ENCODE results near the gene SMIM45.
A peak's percentile ranks its signal among the peaks of the same experiment; 100 is the strongest.

SMIM45 gene

GRCh38 chr22:41946629-41947423 is 5.1 kb upstream of the SMIM45 start, which contains the start of gene CENPM:
TSS of gene CENPM (minus strand) at chr22:41947152. CDS start at chr22:41947076, 76 bp downstream.
- Histone ChIP-seq H3K27me3 (ENCODE audit: control insufficient read depth in 2 of 2, insufficient read depth in 2 of 2, low read length in 2 of 2) (no peaks in the 10 kb centered on the region), H2AFZ (ENCODE audit: insufficient read depth, low read depth, low read length, poor library complexity, severe bottlenecking) (peak within 1 kb of the TSS; percentile 92), H3K27ac (ENCODE audit: low read depth in 1 of 2, low read length in 2 of 2) (peak within 1 kb of the TSS in 1 of 2 donors; percentile 52), H3K4me3 (replicated peaks in 1 of 3; ENCODE audit: low read depth in 2 of 3, low read length in 3 of 3) (peak within 1 kb of the TSS; percentile 57 to 96 (median 60)), H4K20me1 (ENCODE audit: insufficient read depth, low read length) (no peaks in the 10 kb centered on the region), H3K36me3 (replicated peaks in 1 of 2; ENCODE audit: control insufficient read depth in 1 of 2, insufficient read depth in 2 of 2, low read length in 2 of 2) (no peaks in the 10 kb centered on the region), H3K4me2 (replicated peaks; ENCODE audit: extremely low read depth, low read length, poor library complexity, severe bottlenecking) (peak within 1 kb of the TSS; percentile 99), H3K9ac (ENCODE audit: insufficient read depth, low read length, poor library complexity, severe bottlenecking) (peak within 1 kb of the TSS; percentile 55), H3K9me3 (replicated peaks in 1 of 2; ENCODE audit: control insufficient read depth in 1 of 2, insufficient read depth in 1 of 2, low read length in 2 of 2) (no peaks in the 10 kb centered on the region), H3K4me1 (ENCODE audit: control insufficient read depth in 1 of 2, insufficient read depth in 2 of 2, low read length in 2 of 2) (peaks cover 22 to 27% of the 10 kb centered on the region in 2 donors), H3K79me2 (ENCODE audit: insufficient read depth, low read length) (peaks cover 17% of the 10 kb centered on the region)
- Mint-ChIP-seq H3K4me1 (peaks cover 24% of the 10 kb centered on the region), H3K9me3 (peaks cover 0 to 1% (median 0%) of the 10 kb centered on the region in 7 donors), H3K27me3 (ENCODE audit: low read depth in 3 of 3) (peaks cover 0 to 9% (median 0%) of the 10 kb centered on the region in 3 donors), H3K4me3 (peak within 1 kb of the TSS; percentile 89 to 91), H3K36me3 (peaks cover 5 to 13% of the 10 kb centered on the region in 2 donors), H3K27ac (peak within 1 kb of the TSS; percentile 62 to 94 (median 71))
- TF ChIP-seq CTCF (IDR thresholded peaks at IDR 0.05) = no peak
- DNase-seq = peak; percentile 74 to 87 (median 86)
- WGBS (ENCODE audit: insufficient coverage) = under 1% methylated on average over 54 of the region's 56 CpGs
- intact Hi-C loops (cut with micrococcal nuclease) = no loop called here

DNA sequence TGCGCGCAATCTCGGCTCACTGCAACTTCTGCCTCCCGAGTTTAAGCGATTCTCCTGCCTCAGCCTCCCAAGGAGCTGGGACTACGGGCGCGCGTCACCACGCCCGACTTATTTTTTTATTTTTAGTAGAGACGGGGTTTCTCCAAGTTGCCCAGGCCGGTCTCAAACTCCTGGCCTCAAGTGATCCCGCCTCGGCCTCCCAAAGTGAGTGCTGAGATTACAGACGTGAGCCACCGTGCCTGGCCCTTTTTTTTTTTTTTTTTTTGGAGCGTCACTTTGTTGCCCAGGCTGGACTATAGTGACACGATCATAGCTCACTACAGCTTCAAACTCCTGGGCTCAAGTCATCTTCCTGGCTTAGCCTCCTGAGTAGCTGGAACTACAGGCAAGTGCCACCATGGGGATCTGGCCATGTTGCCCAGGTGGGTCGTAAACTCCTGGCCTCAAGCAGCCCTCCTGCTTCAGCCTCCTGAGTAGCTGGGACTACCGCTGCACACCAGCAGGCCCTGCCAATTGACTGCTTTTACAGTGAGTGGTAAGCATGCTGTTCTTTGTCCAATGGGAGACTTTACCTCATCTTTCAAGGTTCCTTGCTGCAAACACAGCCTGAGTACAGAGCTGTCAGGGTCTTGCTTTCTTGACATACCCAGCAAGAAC is 4.4 kb upstream of the SMIM45 start:
- H3K27ac Mint-ChIP-seq = peak overlapping the region in 6 of 7 donors; percentile 18 to 94 (median 65)
- H3K36me3 Mint-ChIP-seq = peaks cover 3 to 7% of the 10 kb centered on the region in 2 donors
- peaks cover 22 to 27% of the 10 kb centered on the region in 2 donors for H3K4me1 ChIP-seq (ENCODE audit: control insufficient read depth in 1 of 2, insufficient read depth in 2 of 2, low read length in 2 of 2)
- H3K4me3 Mint-ChIP-seq = peak overlapping the region; percentile 37 to 91
- intact Hi-C loops (cut with micrococcal nuclease) = no loop called here
- TF ChIP-seq CTCF (IDR thresholded peaks at IDR 0.05) = no peak
- H3K9ac ChIP-seq (ENCODE audit: insufficient read depth, low read length, poor library complexity, severe bottlenecking) = peak overlapping the region; percentile 55
- peak overlapping the region; percentile 57 to 96 (median 60) for H3K4me3 ChIP-seq (replicated peaks in 1 of 3; ENCODE audit: low read depth in 2 of 3, low read length in 3 of 3)
- no peaks in the 10 kb centered on the region for H3K36me3 ChIP-seq (replicated peaks in 1 of 2; ENCODE audit: control insufficient read depth in 1 of 2, insufficient read depth in 2 of 2, low read length in 2 of 2)
- H4K20me1 ChIP-seq (ENCODE audit: insufficient read depth, low read length) = no peaks in the 10 kb centered on the region
- peak overlapping the region; percentile 92 for H2AFZ ChIP-seq (ENCODE audit: insufficient read depth, low read depth, low read length, poor library complexity, severe bottlenecking)
- H3K4me2 ChIP-seq (replicated peaks; ENCODE audit: extremely low read depth, low read length, poor library complexity, severe bottlenecking) = peak overlapping the region; percentile 99
- no peaks in the 10 kb centered on the region for H3K9me3 ChIP-seq (replicated peaks in 1 of 2; ENCODE audit: control insufficient read depth in 1 of 2, insufficient read depth in 1 of 2, low read length in 2 of 2)
- no peaks in the 10 kb centered on the region for H3K27me3 ChIP-seq (ENCODE audit: control insufficient read depth in 2 of 2, insufficient read depth in 2 of 2, low read length in 2 of 2)
- peaks cover 17% of the 10 kb centered on the region for H3K79me2 ChIP-seq (ENCODE audit: insufficient read depth, low read length)
- H3K9me3 Mint-ChIP-seq = peaks cover 0 to 1% (median 0%) of the 10 kb centered on the region in 7 donors
- 67% methylated on average over 3 of the region's 21 CpGs for WGBS (ENCODE audit: insufficient coverage)
- H3K4me1 Mint-ChIP-seq = peaks cover 24% of the 10 kb centered on the region
- no peak for DNase-seq
- peaks cover 0 to 12% (median 0%) of the 10 kb centered on the region in 3 donors for H3K27me3 Mint-ChIP-seq (ENCODE audit: low read depth in 3 of 3)
- H3K27ac ChIP-seq (ENCODE audit: low read depth in 1 of 2, low read length in 2 of 2) = peak overlapping the region in 1 of 2 donors; percentile 52
